ENCODE results near the gene CST9.
"Not testable (repeated sequence)": the region's sequence is repeated elsewhere in the genome, so short reads cannot be mapped to it uniquely, and the experiment has no call there.

CST9 gene

DNA sequence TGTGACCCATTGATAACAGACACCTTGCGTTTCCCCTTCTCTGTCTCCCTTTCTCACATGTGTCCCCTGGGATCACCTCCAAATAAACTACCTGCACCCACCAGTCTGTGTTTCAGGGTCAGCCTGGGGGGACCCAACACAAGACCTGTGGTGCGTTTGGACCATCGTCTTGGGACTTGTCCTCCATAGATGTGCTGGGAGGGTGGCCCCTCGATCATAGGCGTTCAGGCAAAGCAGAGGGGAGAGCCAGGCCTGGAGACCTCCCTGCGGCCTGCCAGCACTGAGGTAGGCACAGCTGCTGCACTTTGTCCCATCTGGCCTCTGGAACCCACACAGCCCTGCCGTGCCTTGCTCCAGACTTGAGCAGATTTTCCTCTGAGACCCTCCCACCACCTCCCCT lies 18.1 kb downstream of the CST9 start:
- DNase-seq (ENCODE audit: low read depth) = no peak

DNA sequence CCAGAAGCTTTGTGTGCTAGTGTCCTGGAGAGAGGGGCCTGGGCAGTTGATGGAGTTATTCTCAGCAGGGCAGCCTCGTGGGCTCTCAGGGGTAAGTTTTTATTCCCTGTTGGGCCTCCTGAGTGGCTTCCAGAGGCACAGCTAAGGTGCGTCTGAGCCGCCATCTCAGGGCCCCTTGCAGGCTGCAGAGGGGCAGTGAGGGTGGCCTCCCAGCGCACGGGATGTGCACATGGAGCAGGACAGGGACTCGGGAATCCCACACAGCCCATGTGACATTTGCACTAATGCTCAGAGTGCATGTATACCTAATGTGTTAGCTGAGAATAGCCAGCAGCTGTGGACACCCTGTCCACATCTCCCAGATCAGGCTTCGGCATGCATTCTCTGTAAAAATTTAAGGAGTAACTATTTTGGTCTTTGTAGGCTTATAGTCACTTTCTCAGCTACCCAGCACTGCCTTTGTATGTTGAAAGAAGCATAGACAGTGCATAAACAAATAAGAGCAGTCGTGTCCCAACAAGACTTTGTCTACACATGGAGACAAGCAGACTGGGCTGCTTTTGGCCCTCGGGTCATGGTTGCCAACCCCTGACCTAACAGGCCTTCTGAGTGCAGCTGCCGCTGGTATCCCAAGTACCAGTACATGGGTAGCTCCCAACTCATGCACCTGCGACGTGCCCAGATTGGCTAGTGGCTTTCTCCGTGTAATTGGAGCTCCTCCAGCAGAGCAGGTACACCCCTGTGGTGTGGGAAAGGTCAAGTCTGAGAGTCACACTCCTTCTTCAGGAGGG lies 18.8 kb downstream of the CST9 start:
- DNase-seq (ENCODE audit: low read depth) = no peak

DNA sequence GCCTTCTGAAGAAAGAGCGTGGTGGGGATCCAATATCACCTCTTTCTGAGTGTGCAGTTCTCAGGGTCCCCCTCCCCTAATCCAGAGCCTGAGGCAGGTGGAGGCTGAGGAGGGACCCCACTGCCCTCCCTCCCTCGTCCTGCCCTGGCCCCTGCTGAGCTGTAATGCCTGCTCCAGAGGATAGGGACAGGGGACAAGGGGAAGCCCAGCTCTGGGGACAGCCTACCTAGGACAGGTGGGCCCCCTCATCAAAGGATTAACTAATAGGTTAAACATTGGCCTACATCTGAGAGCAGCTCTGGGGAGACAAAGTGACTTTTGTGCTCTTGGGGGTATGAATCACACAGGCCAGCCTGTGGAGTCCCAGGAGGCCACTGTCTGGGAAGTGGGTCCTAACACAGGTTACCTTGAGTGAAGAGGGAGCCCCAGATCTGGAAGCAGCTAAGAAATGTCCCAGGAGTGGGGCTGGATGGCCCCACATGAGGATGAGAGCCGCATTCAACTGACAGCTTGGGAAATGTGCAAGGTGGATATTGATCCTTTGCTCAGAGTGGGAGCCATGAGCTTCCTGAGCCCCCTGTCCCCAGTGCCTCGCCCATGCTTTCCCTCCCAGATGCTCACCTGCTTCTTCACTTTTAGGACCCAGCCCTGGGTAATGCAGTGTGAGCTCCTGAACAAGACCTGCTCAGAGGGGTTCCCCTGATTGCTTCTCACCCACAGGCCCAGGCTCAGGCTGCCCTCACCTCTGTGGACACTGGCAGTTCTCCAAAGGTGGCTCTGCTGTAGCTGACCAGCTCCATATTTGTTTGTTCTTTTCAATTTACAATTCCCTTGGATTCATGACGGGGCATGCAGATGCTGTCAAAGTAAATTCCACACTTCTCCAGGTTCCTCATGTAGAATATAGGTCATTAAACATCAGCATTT lies 19.6 kb downstream of the CST9 start:
- no peak for DNase-seq (ENCODE audit: low read depth)

DNA sequence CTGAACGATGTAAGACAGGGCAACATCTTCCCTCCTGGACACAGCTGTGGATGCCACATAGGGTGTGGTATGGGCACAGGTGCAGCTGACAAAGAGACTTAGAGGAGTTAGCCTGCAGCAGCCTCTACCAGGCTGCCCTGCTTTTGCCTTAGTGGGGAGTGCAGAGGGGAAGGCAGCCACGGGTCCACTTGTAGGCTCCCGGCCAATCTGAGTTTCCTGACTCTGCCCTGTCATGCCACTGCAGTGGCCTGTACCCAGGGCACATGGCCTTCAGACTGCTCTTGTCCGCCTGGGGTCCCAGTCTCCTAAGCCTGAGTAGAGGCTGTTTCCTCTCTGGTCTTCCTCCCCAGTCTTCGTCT lies 20.3 kb downstream of the CST9 start:
- DNase-seq (ENCODE audit: low read depth) = no peak

DNA sequence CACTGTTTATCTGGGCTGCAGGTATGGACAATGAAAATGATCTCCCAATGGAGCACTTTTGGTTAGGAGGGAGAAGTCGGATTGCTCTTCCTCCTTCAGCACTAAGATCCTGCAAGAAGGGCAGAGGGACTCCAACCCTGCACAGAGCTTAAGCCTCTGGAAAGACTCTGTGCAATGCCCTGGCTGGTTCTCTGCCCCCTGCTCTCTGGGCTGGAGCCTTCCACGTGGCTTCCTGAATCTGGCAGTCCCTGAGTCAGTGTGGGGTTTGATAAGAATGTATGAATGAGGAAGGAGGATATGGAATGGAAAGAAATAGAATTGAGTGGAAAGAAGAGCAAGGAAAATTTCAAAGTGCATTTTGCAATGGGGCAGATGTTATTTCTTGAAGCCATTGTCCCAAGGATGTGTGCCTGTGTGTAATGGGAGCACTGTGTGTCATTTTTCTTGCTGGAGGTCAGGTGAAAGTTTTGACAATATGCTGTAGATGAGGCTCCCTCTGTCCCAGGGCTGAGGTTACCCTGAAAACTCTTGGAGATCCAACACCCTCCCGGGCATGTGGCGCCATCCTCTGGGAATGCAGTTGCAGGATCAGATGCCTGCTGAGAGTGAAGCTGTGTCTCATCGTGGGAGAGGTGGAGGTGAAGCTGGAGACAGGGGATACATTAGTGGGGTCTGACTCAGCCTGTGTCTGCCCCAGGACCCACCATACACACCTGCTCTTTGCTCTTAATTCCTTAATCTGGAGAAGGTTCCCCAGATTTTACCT lies 21.1 kb downstream of the CST9 start:
- no peak for DNase-seq (ENCODE audit: low read depth)

DNA sequence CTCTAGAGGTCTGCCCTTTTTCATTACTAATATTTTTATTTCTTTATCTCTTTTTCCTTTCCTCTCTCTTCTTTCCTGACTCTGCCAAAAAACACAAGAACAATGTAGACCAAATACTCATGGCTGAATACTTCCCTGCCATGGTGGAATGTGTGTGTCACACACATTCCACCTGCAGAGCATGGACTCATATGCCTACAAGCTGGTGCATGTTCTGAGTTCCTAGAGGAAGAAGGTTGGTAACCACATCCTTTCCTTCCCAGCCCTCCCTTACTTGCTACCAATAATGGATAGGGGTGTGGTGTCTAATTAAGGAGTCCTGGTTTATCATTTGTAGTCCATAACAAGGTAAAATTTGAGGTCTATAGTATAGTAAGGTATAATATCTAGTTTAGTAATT lies 22.2 kb downstream of the CST9 start:
- peak; percentile 4 for DNase-seq (ENCODE audit: low read depth)

DNA sequence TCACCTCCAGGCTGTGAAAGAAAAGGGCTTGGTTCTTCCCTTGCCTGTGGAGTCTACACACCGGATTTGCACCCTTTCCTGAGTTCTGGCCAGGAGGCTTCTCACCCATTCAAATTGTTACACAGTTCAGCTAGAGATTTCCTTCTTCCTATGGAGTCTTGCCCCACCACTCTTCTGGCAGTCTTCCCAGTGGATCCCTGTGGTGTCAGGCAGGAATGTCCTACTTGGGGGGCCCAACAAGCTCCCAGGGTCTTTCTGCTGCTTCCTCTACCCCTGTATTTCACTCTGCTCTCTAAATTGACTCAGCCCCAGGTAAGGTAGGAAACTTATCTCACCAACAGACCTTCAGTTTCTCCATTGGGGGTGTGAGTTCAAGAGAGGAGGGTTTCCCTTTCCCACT lies 23.4 kb downstream of the CST9 start:
- DNase-seq (ENCODE audit: low read depth) = no peak

DNA sequence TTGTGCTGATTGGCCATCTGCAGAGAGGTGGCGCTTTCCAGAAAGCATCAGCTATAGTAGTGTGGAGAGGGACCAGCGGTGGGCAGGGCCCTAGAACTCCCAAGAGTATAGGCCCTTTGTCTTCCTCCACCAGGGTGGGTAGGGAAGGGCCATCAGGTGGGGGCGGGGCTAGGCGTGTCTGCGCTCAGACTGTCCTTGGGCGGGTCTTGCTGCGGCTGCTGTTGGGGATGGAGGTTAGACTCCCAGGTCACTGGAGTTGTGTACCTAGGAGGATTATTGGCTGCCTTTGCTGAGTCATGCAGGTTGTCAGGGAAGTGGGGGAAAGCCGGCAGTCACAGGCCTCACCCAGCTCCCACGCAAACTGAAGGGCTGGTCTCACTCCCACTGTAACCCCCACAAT lies 23.9 kb downstream of the CST9 start:
- DNase-seq (ENCODE audit: low read depth) = not testable (repeated sequence)

DNA sequence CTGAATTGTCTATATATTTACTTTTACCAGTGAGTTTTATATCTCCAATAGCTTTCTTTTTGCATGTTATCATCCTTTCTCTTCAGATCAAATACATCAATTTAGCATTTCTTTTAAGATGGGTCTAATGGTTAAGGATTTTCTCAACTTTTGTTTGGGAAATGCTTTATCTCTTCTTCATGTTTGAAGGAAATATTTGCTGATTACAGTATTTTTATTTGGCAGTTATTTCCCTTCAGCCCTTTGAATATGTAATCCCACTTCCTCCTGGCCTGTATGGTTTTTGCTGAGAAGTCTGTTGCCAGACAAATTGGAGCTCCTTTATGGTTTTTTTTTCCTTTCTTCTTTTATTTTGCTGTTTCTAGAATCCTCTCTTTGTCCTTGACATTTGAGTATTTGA lies 30.7 kb downstream of the CST9 start:
- no peak for DNase-seq (ENCODE audit: low read depth)

DNA sequence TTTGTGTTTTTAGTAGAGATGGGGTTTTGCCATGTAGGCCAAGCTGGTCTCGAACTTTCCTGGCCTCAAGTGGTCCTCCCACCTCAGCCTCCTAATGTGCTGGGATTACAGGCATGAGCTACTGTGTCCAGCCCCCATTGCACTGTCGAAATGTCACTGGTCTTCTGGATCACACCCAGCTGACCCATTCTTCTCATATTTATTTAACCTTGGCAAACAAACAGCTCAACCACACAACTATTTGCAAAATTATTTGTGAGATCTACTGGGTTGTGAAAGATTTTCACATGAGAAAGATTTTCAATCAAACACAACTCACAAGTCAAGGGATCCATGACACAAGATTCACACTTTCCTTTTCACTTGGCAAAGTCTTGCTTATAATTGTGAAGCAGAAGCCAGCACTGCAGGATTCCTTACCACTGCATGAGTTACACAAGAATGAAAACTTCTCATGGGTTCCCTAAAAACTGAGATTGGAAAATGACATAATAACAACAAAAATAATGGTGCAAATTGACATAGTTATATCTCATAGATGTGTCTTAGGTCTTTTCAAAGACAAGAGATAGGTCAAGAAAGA lies 35.4 kb downstream of the CST9 start:
- DNase-seq (ENCODE audit: low read depth) = no peak

DNA sequence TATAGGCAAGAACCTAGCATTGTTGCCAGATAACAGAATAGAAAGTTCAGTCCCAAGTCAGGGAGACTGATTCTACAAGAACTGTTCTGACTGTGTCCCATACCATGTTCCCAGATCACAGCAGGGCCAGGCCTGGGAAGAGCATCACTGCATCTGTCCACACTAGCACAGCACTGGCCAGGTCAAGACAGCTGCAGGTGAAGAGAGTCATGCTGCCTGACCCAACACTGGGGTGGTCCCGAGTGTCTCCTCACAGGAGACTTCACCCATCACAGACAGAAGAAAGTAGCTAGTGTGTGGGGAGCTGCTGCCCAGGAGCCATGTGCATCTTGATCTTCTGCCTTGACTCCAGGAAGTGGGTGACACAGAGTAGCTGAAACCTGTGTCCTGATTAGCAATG lies 36.1 kb downstream of the CST9 start:
- no peak for DNase-seq (ENCODE audit: low read depth)

DNA sequence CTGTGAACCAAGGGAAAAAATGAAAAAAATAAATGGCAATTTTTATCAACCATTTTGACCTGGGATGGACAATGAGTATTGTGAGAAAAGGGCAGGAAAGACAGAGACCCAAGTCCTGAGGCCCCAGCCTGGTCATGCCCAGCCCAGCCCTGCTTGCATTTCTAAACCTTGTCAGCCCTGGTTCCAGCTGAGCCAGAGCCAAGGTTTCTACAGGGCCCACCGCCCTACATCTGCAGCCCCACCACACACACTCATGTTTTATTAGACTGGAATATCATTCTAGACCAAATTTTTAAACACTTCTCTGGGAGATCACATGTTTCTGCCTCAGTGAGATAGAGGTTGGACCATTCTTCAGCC lies 36.8 kb downstream of the CST9 start:
- no peak for DNase-seq (ENCODE audit: low read depth)

DNA sequence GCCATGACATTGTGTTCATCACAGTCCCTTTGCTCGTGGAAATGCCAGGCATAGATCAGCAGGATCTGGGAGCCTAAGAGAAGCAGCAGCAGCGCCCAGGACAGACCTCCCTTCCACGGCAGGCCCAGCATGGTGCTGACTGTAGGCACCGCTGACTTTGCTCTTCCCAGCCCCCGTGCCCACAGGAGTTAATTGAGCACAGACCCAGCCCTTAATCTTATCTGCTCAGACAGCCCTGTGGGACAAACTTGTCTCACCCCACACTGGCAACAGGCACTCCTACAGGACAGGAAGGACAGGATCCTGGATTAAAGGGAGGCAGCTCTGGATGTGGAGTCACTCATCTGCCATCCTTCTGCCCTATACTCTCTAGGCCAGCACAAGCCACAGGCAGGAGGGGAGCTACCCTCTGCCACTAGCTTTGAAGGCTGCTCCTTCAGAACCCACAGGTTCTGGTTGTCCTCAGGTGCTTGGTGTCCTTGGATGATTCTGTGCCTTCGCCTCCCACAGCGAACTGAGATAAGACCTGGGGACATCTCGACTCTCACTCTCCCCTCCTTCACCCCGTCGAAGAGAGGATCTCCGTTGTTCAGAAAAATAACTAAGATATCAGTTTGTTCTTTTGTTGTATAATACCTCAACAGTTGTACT lies 37.3 kb downstream of the CST9 start, which contains the start of gene CST9L:
Gene CST9L, minus strand, starts transcription at position 165 of the 651 bp plus-strand sequence. Its CDS starts 34 bp downstream, at position 131.
- DNase-seq (ENCODE audit: low read depth) = no peak

DNA sequence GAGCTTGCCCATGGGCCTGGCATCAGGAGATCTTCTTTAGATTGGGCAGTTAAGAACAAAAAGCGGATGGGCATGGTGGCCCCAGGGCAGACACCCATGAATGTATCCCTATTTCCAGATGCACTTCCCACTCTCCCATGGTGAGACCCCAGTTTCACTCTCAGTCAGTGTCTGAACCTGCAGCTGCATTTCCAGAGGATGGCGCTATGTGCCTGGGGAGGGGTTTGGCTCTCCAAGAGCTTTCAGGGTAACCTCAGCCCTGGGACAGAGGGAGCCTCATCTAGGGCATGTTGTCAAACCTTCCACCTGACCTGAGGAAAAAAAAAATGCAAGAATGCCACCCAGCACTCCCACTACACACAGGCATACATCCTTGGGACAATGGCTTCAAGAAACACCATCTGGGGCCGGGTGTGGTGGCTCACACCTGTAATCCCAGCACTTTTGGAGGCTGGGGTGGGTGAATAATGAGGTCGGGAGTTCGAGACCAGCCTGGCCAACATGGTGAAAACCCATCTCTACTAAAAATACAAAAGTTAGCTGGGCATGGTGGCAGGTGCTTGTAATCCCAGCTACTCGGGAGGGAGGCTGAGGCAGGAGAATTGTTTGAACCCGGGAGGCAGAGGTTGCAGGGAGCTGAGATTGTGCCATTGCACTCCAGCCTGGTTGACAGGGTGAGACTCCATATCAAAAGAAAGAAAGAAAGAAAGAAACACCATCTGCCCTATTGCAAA lies 39.4 kb downstream of the CST9 start:
- no peak for DNase-seq (ENCODE audit: low read depth)

DNA sequence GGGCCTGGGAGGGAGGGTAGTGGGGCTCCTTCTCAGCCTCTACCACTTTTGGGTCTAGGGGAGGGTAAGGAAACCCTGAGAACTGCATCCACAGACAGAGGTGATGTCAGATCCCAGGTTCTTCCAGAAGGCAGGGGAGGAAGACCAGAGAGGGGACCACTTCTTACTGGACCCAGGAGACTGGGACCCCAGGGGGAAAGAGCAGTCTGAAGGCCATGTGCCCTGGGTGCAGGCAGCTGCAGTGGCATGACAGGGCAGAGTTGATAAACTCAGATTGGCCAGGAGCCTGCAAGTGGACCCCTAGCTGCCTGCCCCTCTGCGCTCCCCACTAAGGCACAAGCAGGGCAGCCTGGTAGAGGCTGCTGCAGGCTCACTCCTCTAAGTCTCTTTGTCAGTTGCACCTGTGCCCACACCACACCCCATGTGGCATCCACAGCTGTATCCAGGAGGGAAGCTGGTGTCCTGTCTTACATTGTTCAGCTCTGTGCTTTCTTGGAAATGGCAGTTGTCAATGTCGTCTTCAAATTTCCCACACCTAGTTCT lies 40.1 kb downstream of the CST9 start:
- DNase-seq (ENCODE audit: low read depth) = no peak

DNA sequence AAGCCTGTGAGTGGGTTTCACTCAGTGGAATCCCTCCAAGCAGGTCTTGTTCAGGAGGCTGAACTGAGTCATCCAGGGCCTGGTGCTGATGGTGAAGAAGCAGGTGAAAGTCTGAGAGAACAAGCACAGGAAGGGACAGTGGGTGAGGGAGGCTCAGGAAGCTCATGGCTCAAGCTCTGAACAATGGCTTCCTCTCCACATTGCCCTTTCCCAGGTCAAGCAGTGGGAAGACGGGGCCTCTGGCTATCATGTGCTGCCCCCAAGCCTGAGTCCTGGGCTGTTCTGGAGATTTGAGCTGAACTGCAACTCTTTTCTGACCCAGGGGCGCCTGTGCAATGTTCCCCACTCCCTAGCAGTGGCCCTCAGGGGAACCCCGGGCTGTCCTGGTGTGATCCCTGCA lies 40.8 kb downstream of the CST9 start:
- DNase-seq (ENCODE audit: low read depth) = no peak

DNA sequence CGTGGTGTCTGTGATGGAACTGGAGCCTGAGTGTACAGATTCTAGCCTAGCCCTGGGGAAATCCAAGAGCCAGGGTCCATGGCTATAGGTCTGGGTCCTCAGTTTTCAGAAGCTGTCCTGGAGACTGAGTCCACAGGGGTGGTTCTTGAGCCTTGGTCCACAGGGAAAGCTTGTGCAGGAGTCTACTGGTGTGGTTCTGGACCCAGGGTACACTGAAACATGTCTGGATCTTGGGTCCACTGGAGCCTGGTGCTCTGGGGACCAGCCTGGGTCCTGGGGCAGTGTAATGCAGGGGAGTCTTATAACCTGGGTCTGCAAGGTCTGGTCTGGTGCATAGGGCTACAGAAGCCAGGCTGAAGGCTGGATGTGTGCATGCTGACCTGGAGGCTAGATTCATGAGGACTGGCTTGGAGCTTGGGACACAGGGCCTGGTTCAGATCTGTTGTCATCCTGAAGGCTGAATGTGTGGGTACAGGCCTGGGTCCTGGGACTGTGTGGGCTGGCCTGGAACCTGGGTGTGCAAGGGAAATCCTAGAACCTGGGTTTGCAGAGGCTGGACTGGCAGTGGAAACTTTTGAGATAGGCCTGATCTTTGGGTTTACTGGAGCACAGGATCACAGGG lies 42.9 kb downstream of the CST9 start:
- DNase-seq (ENCODE audit: low read depth) = no peak

DNA sequence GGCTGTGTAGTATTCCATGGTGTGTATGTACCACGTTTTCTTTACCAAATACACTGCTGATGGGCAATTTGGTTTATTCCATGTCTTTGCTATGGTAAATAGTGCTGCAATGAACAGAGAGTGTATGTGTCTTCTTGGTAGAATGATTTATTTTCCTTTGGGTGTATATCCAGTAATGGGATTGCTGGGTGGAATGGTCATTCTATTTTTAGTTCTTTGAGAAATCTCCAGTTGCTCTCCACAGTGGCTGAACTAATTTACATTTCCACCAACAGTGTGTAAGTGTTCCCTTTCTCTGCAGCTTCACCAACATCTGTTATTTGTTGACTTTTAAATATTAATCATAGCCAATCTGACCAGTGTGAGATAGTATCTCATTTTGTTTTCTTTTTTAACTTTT lies 51.3 kb downstream of the CST9 start:
- DNase-seq (ENCODE audit: low read depth) = no peak
